Measurements from ENCODE around the gene PPP1R26. TPM values are rescaled to one million over a fixed set of nuclear protein-coding genes. Genes with fewer than 3 reads are reported as not detected.

The PPP1R26 gene
- polyA plus RNA-seq, 1 of the 3 experiments (the other 2 are of a cell fraction), result 20.1 TPM

DNA sequence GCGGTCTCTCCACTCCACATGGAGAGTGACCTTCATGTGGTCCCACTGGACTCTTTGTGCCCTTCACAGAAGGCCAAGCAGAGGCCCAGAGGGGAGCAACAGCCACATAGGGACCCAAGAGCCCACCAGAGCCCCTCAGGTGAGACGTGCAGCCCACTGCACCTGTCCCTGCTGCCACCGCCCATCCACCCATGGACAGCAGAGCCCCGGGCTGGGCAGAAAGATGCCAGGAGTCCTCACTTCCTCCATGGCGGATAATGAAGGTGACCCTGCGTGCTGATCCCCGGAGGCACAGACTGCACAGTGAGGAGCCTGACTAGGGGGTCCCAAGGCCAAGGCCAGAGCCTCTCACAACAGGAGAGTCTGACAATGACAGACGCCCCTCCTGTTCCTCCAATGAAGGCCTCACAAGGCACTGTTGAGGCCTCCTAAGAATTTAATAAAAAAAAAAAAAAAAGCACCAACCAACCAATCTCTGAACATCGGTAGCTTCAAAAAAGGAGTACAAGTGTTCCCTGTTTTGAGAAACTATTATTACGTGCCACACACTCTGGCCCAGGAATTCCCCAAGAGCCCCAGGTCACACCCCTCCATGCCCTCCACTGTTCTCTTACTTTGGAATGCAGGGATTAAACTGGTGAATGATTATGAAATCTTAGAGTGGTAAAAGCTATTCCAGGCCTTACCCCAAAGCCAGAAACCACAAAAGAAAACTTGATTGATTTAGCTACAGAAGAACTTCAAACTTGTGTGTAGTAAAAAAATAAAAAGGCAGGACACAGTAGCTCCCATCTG lies 2.8 kb upstream of the PPP1R26 start:
- peaks cover 2% of the 10 kb centered on the region; the same call in 1 of the 2 replicates for H4K20me1 ChIP-seq (ENCODE audit: insufficient read depth)
- TF ChIP-seq, protein P1, sequence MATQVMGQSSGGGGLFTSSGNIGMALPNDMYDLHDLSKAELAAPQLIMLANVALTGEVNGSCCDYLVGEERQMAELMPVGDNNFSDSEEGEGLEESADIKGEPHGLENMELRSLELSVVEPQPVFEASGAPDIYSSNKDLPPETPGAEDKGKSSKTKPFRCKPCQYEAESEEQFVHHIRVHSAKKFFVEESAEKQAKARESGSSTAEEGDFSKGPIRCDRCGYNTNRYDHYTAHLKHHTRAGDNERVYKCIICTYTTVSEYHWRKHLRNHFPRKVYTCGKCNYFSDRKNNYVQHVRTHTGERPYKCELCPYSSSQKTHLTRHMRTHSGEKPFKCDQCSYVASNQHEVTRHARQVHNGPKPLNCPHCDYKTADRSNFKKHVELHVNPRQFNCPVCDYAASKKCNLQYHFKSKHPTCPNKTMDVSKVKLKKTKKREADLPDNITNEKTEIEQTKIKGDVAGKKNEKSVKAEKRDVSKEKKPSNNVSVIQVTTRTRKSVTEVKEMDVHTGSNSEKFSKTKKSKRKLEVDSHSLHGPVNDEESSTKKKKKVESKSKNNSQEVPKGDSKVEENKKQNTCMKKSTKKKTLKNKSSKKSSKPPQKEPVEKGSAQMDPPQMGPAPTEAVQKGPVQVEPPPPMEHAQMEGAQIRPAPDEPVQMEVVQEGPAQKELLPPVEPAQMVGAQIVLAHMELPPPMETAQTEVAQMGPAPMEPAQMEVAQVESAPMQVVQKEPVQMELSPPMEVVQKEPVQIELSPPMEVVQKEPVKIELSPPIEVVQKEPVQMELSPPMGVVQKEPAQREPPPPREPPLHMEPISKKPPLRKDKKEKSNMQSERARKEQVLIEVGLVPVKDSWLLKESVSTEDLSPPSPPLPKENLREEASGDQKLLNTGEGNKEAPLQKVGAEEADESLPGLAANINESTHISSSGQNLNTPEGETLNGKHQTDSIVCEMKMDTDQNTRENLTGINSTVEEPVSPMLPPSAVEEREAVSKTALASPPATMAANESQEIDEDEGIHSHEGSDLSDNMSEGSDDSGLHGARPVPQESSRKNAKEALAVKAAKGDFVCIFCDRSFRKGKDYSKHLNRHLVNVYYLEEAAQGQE (IDR thresholded peaks at IDR 0.05; ENCODE audit: low read depth, low read length), result no peak
- TF ChIP-seq YY1 (IDR thresholded peaks at IDR 0.05; ENCODE audit: low read depth) (no peak), CHD2 (IDR thresholded peaks at IDR 0.05; ENCODE audit: low read length, partially characterized antibody) (no peak), TCF12 (IDR thresholded peaks at IDR 0.05) (no peak), FOSL2 (IDR thresholded peaks at IDR 0.05; ENCODE audit: borderline replicate concordance, low read depth) (no peak), NFIC (IDR thresholded peaks at IDR 0.05; ENCODE audit: borderline replicate concordance) (no peak), PBX3 (IDR thresholded peaks at IDR 0.05) (no peak), EZH2phosphoT487 (IDR thresholded peaks at IDR 0.05; ENCODE audit: borderline replicate concordance, low read depth) (no peak), MXI1 (IDR thresholded peaks at IDR 0.05; ENCODE audit: low read depth, low read length) (no peak), SMC3 (IDR thresholded peaks at IDR 0.05; ENCODE audit: low read depth, low read length) (no peak), JUND (IDR thresholded peaks at IDR 0.05) (no peak), GATA2 (CRISPR knock-in tag; IDR thresholded peaks at IDR 0.05) (no peak), ELF1 (IDR thresholded peaks at IDR 0.05) (no peak), RCOR1 (IDR thresholded peaks at IDR 0.05; ENCODE audit: low read length) (no peak), NRF1 (IDR thresholded peaks at IDR 0.05; ENCODE audit: low read depth, low read length) (no peak), FOXM1 (IDR thresholded peaks at IDR 0.05; ENCODE audit: low read depth) (no peak), GABPA (IDR thresholded peaks at IDR 0.05; ENCODE audit: low read depth) (no peak)
- TF ChIP-seq, protein P2, sequence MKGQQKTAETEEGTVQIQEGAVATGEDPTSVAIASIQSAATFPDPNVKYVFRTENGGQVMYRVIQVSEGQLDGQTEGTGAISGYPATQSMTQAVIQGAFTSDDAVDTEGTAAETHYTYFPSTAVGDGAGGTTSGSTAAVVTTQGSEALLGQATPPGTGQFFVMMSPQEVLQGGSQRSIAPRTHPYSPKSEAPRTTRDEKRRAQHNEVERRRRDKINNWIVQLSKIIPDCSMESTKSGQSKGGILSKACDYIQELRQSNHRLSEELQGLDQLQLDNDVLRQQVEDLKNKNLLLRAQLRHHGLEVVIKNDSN (IDR thresholded peaks at IDR 0.05; ENCODE audit: borderline replicate concordance, low read depth), result no peak
- H3K36me3 ChIP-seq (replicated peaks in 1 of 2; ENCODE audit: control insufficient read depth in 1 of 2, insufficient read depth in 2 of 2, low read length in 1 of 2), result no peaks in the 10 kb centered on the region
- H3K9me2 ChIP-seq, result no peaks in the 10 kb centered on the region
- H2AFZ ChIP-seq (ENCODE audit: low read depth), result no peak overlapping the region
- peaks cover 15% of the 10 kb centered on the region for H3K79me2 ChIP-seq (ENCODE audit: insufficient read depth)
- no peak overlapping the region for H3K9ac ChIP-seq
- H3K27ac ChIP-seq (ENCODE audit: low read depth in 2 of 2, low read length in 1 of 2), result no peak overlapping the region
- POLR2A ChIA-PET, result no interaction called here
- no peak overlapping the region for H3K4me3 ChIP-seq (ENCODE audit: low read depth in 2 of 2, low read length in 1 of 2)
- peaks cover 5% of the 10 kb centered on the region for H3F3A ChIP-seq (replicated peaks; ENCODE audit: insufficient read depth)
- H3K9me3 ChIP-seq, result no peaks in the 10 kb centered on the region
- no peak overlapping the region for H3K4me2 ChIP-seq
- CTCF ChIA-PET, result interaction anchor here (0.9 to 2.5 kb wide), 2 partner anchors 17 to 64 kb away, joined by 3 to 7 read pairs; no protein-coding TSS in a partner anchor
- H3K27me3 ChIP-seq (ENCODE audit: insufficient read depth), result no peaks in the 10 kb centered on the region
- WGBS (ENCODE audit: low lambda C conversion rate), result 80% methylated on average over 7 of the region's 10 CpGs
- no peak for DNase-seq
- peaks cover 6 to 13% of the 10 kb centered on the region in 2 experiments; a peak in 2 of 4 replicates for H3K4me1 ChIP-seq (ENCODE audit: control insufficient read depth in 1 of 2, insufficient read depth in 2 of 2, low read depth in 1 of 2, low read length in 1 of 2)
